ENCODE data around the gene GRB10. TPM values are rescaled to one million over a fixed set of nuclear protein-coding genes. Genes with fewer than 3 reads are reported as not detected.

GRB10 gene
- total RNA-seq, 2 experiments from 2014 or later = 5.9 to 8.4 TPM

DNA sequence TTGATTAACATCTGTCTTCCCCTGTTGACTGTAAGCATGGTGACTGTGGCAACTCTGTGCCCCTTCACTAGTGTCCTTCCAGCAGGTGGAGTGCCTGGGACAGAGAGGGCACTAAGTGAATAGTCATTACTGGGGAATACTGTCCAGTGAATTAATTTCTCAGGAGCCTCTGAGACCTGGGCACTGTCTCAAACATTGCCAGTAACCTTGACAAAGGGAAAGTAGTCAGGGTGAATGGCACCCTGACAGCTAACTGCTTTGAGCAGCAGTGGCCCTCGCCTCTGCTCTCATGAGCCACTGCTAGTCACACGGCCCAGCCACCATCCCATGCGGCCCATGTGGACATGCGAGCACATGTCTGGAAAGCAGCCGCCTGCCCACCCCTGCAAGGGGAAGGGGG, 13.1 kb upstream of the GRB10 start:
- Histone ChIP-seq H3K27me3 (ENCODE audit: control insufficient read depth in 1 of 2, insufficient read depth in 2 of 2, low read length in 2 of 2) (peaks cover 19 to 23% of the 10 kb centered on the region in 2 experiments), H3K4me3 (ENCODE audit: low read length) (no peak overlapping the region), H3K4me1 (ENCODE audit: insufficient read depth, low read length) (peaks cover 18% of the 10 kb centered on the region), H3K27ac (ENCODE audit: low read depth in 1 of 2, low read length in 2 of 2) (no peak overlapping the region), H3K9me3 (ENCODE audit: control insufficient read depth in 1 of 2, insufficient read depth in 1 of 2, low read length in 2 of 2) (no peaks in the 10 kb centered on the region), H3K36me3 (ENCODE audit: insufficient read depth, low read length) (no peaks in the 10 kb centered on the region)
- H3K4me3 Mint-ChIP-seq = no peak overlapping the region
- no peaks in the 10 kb centered on the region for H3K9me3 Mint-ChIP-seq
- POLR2A ChIA-PET = no interaction called here
- TF ChIP-seq, protein P1, sequence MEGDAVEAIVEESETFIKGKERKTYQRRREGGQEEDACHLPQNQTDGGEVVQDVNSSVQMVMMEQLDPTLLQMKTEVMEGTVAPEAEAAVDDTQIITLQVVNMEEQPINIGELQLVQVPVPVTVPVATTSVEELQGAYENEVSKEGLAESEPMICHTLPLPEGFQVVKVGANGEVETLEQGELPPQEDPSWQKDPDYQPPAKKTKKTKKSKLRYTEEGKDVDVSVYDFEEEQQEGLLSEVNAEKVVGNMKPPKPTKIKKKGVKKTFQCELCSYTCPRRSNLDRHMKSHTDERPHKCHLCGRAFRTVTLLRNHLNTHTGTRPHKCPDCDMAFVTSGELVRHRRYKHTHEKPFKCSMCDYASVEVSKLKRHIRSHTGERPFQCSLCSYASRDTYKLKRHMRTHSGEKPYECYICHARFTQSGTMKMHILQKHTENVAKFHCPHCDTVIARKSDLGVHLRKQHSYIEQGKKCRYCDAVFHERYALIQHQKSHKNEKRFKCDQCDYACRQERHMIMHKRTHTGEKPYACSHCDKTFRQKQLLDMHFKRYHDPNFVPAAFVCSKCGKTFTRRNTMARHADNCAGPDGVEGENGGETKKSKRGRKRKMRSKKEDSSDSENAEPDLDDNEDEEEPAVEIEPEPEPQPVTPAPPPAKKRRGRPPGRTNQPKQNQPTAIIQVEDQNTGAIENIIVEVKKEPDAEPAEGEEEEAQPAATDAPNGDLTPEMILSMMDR (IDR thresholded peaks at IDR 0.05) = no peak
- ATAC-seq (ENCODE audit: poor library complexity) (no peak), DNase-seq (no peak)
- H3K27me3 Mint-ChIP-seq = peaks cover 34% of the 10 kb centered on the region
- H3K27ac Mint-ChIP-seq = no peak overlapping the region
- peaks cover 19% of the 10 kb centered on the region for H3K4me1 Mint-ChIP-seq (ENCODE audit: low read depth)
- intact Hi-C loops (cut with DNase I, micrococcal nuclease) = no loop called here
- CTCF ChIA-PET = no interaction called here
- H3K36me3 Mint-ChIP-seq (ENCODE audit: low read depth) = no peaks in the 10 kb centered on the region

DNA sequence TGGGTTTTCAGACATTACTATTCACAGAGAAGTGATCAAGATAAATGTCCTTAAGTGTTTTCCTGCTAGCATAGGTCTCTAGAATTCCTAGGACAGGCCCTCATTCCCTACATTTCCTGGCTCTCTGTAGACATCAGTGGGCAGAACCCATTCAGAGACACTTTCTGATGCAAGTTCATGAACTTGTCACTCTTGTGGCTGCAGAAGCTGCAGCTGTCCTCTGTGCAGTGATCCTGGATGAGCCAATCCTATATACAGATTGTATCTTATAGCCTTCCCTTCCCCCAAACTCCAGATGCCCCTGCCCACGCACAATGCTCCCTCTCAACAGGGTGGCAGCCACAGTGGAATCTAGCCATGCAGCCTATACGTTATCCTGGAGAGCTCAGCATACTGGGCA, 12.6 kb upstream of the GRB10 start:
- no peak for DNase-seq
- no peaks in the 10 kb centered on the region for H3K9me3 ChIP-seq (ENCODE audit: control insufficient read depth in 1 of 2, insufficient read depth in 1 of 2, low read length in 2 of 2)
- POLR2A ChIA-PET = no interaction called here
- intact Hi-C loops (cut with DNase I, micrococcal nuclease) = no loop called here
- peaks cover 19 to 25% of the 10 kb centered on the region in 2 experiments for H3K27me3 ChIP-seq (ENCODE audit: control insufficient read depth in 1 of 2, insufficient read depth in 2 of 2, low read length in 2 of 2)
- H3K27ac ChIP-seq (ENCODE audit: low read depth in 1 of 2, low read length in 2 of 2) = no peak overlapping the region
- H3K4me1 ChIP-seq (ENCODE audit: insufficient read depth, low read length) = peaks cover 18% of the 10 kb centered on the region
- TF ChIP-seq, protein P1 (IDR thresholded peaks at IDR 0.05) = no peak
- Mint-ChIP-seq H3K27ac (no peak overlapping the region), H3K9me3 (no peaks in the 10 kb centered on the region), H3K4me3 (peak overlapping the region; percentile 31), H3K36me3 (ENCODE audit: low read depth) (no peaks in the 10 kb centered on the region), H3K4me1 (ENCODE audit: low read depth) (peaks cover 19% of the 10 kb centered on the region), H3K27me3 (peaks cover 39% of the 10 kb centered on the region)
- CTCF ChIA-PET = no interaction called here
- H3K36me3 ChIP-seq (ENCODE audit: insufficient read depth, low read length) = no peaks in the 10 kb centered on the region
- no peak for ATAC-seq (ENCODE audit: poor library complexity)
- no peak overlapping the region for H3K4me3 ChIP-seq (ENCODE audit: low read length)

GRCh38 chr7:50793947-50794570, 11.4 kb upstream of the GRB10 start:
- H3K4me1 Mint-ChIP-seq (ENCODE audit: low read depth) = peaks cover 19% of the 10 kb centered on the region
- peaks cover 24 to 25% of the 10 kb centered on the region in 2 experiments for H3K27me3 ChIP-seq (ENCODE audit: control insufficient read depth in 1 of 2, insufficient read depth in 2 of 2, low read length in 2 of 2)
- ChIA-PET POLR2A (no interaction called here), CTCF (no interaction called here)
- no peaks in the 10 kb centered on the region for H3K9me3 ChIP-seq (ENCODE audit: control insufficient read depth in 1 of 2, insufficient read depth in 1 of 2, low read length in 2 of 2)
- no peaks in the 10 kb centered on the region for H3K36me3 Mint-ChIP-seq (ENCODE audit: low read depth)
- DNase-seq (no peak), ATAC-seq (ENCODE audit: poor library complexity) (no peak)
- peak overlapping the region; percentile 34 for H3K4me3 ChIP-seq (ENCODE audit: low read length)
- H3K4me1 ChIP-seq (ENCODE audit: insufficient read depth, low read length) = peaks cover 18% of the 10 kb centered on the region
- H3K27ac Mint-ChIP-seq = peak overlapping the region; percentile 8
- intact Hi-C loops (cut with DNase I, micrococcal nuclease) = loop anchor here (5.0 kb wide), 2 partner anchors 87 to 97 kb away; no protein-coding TSS in a partner anchor
- H3K9me3 Mint-ChIP-seq = peaks cover 2% of the 10 kb centered on the region
- H3K4me3 Mint-ChIP-seq = peak overlapping the region; percentile 86
- no peaks in the 10 kb centered on the region for H3K36me3 ChIP-seq (ENCODE audit: insufficient read depth, low read length)
- TF ChIP-seq, protein P1 (IDR thresholded peaks at IDR 0.05) = no peak
- peaks cover 45% of the 10 kb centered on the region for H3K27me3 Mint-ChIP-seq
- H3K27ac ChIP-seq (ENCODE audit: low read depth in 1 of 2, low read length in 2 of 2) = no peak overlapping the region
